Suppressor macrophage (primary cell): ENCODE measurements around the gene SCFD2.
"Not testable (repeated sequence)": the region's sequence is repeated elsewhere in the genome, so short reads cannot be mapped to it uniquely, and the experiment has no call there.

ENCODE experiments used
- DNase-seq, 4 experiments: peaks; one replicate each; pipeline ENCODE4 v3.0.0-alpha.2; 2020 to 2022

Gene SCFD2

GRCh38 chr4:53044651-53044960 lies 321.3 kb downstream of the SCFD2 start:
- no peak for DNase-seq

- no peak for DNase-seq
These were observed 321.8 kb downstream of the SCFD2 start for GRCh38 chr4:53043891-53044650.

- no peak for DNase-seq
These were observed 322.8 kb downstream of the SCFD2 start for GRCh38 chr4:53043055-53043454.

- no peak for DNase-seq
These were observed 325.0 kb downstream of the SCFD2 start for GRCh38 chr4:53040851-53041250.

- DNase-seq: no peak
These were observed 325.4 kb downstream of the SCFD2 start for GRCh38 chr4:53040459-53040815.

- peak; percentile 22 to 58 (median 30) for DNase-seq
These were observed 326.0 kb downstream of the SCFD2 start for GRCh38 chr4:53039741-53040458.

- DNase-seq: no peak
These were observed 328.0 kb downstream of the SCFD2 start for GRCh38 chr4:53037892-53038291.

- DNase-seq: not testable (repeated sequence)
These were observed 333.0 kb downstream of the SCFD2 start for GRCh38 chr4:53032908-53033307.

GRCh38 chr4:53026233-53026632 lies 339.6 kb downstream of the SCFD2 start:
- DNase-seq: no peak

GRCh38 chr4:53023677-53024299 lies 342.1 kb downstream of the SCFD2 start:
- no peak for DNase-seq

- no peak for DNase-seq
These were observed 343.3 kb downstream of the SCFD2 start for GRCh38 chr4:53022513-53023100.

- DNase-seq: no peak
These were observed 343.9 kb downstream of the SCFD2 start for GRCh38 chr4:53021754-53022512.

GRCh38 chr4:53019485-53020382 lies 346.1 kb downstream of the SCFD2 start:
- DNase-seq: no peak

GRCh38 chr4:53018471-53018870 lies 347.4 kb downstream of the SCFD2 start:
- DNase-seq: no peak

GRCh38 chr4:53016099-53016820 lies 349.6 kb downstream of the SCFD2 start:
- no peak for DNase-seq

- peak in 3 of 4 experiments; percentile 10 to 29 (median 28) for DNase-seq
These were observed 350.2 kb downstream of the SCFD2 start for GRCh38 chr4:53015681-53016080.

- no peak for DNase-seq
These were observed 351.0 kb downstream of the SCFD2 start for GRCh38 chr4:53014881-53015280.

GRCh38 chr4:53013873-53014775 lies 351.7 kb downstream of the SCFD2 start:
- DNase-seq: no peak

- peak in 2 of 4 experiments; percentile 5 to 8 for DNase-seq
These were observed 353.1 kb downstream of the SCFD2 start for GRCh38 chr4:53012738-53013137.
